Esophagus squamous epithelium (tissue), 4 donors: Measurements from ENCODE around the gene SGK1.

Experiments used
- POLR2A ChIP-seq, 4 donors: fragments of 450-650 bp; IDR thresholded peaks; one replicate each; pipeline ENCODE4 v1.6.1; 2017; ENCODE audit warnings: antibody characterized with exemption in 4 of 4, mild to moderate bottlenecking in 4 of 4, moderate library complexity in 3 of 4
- TF ChIP-seq, protein P1 (sequence below), 6 experiments: fragments of 450-650 bp in 4 of 6; fragments of 200-600 bp in 2 of 6; sonication (generic) in 2 of 6; IDR thresholded peaks; one replicate each; pipeline ENCODE4 v1.5.1; 2016 to 2019; ENCODE audit warnings: antibody characterized with exemption in 6 of 6, mild to moderate bottlenecking in 4 of 6, moderate library complexity in 4 of 6

DNA sequence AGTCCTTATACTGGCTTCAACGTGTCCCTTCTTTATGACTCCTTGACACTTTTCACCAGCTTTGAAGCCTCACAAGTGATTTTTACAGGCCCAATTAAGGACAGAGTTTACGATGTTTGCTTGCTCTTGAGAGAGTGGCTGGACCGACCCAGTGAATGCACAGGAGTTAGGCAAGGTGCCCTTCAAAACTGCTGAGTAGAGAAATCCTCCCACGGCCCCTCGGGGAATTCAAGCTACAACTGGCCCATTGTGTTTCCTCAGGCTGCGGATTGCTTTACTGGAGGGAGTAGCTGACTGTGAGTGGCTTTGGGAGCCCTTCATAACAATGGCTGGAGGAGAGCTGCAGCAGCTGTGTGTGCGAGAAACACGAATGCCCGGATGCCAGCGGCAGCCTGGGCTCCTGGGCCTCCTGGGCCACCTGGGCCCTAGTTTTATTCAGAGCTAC lies 50.0 kb downstream of the SGK1 start:
- TF ChIP-seq, protein P1, sequence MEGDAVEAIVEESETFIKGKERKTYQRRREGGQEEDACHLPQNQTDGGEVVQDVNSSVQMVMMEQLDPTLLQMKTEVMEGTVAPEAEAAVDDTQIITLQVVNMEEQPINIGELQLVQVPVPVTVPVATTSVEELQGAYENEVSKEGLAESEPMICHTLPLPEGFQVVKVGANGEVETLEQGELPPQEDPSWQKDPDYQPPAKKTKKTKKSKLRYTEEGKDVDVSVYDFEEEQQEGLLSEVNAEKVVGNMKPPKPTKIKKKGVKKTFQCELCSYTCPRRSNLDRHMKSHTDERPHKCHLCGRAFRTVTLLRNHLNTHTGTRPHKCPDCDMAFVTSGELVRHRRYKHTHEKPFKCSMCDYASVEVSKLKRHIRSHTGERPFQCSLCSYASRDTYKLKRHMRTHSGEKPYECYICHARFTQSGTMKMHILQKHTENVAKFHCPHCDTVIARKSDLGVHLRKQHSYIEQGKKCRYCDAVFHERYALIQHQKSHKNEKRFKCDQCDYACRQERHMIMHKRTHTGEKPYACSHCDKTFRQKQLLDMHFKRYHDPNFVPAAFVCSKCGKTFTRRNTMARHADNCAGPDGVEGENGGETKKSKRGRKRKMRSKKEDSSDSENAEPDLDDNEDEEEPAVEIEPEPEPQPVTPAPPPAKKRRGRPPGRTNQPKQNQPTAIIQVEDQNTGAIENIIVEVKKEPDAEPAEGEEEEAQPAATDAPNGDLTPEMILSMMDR (IDR thresholded peaks at IDR 0.05), result no peak
- no peak for TF ChIP-seq POLR2A (IDR thresholded peaks at IDR 0.05)
